Epidermal melanocyte (primary cell): ENCODE data around the gene PMFBP1.
A peak's percentile ranks its signal among the peaks of the same experiment; 100 is the strongest.

Source experiments
- DNase-seq: peaks from one replicate; pipeline ENCODE4 v3.0.0; 2011; ENCODE audit warnings: low spot score; ENCODE audit not compliant: insufficient read length

The PMFBP1 gene

GRCh38 chr16:72172105-72173034 lies at the start of gene PMFBP1:
PMFBP1 (minus strand) TSS chr16:72172155; CDS start chr16:72171208, 947 bp downstream.
- no peak for DNase-seq

- DNase-seq, result no peak
Observed at GRCh38 chr16:72221630-72222024, 49.7 kb upstream of the PMFBP1 start.

GRCh38 chr16:72220875-72221629 lies 49.1 kb upstream of the PMFBP1 start:
- DNase-seq, result no peak

- DNase-seq, result no peak
Observed at GRCh38 chr16:72219282-72219681, 47.3 kb upstream of the PMFBP1 start.

GRCh38 chr16:72216767-72217166 lies 44.8 kb upstream of the PMFBP1 start:
- DNase-seq, result no peak

- no peak for DNase-seq
Observed at GRCh38 chr16:72214821-72215220, 42.9 kb upstream of the PMFBP1 start.

GRCh38 chr16:72211110-72211509 lies 39.2 kb upstream of the PMFBP1 start:
- DNase-seq, result no peak

GRCh38 chr16:72210555-72210954 lies 38.6 kb upstream of the PMFBP1 start:
- DNase-seq, result no peak

GRCh38 chr16:72210072-72210471 lies 38.1 kb upstream of the PMFBP1 start:
- no peak for DNase-seq

GRCh38 chr16:72206299-72206698 lies 34.3 kb upstream of the PMFBP1 start:
- DNase-seq, result no peak

- DNase-seq, result no peak
Observed at GRCh38 chr16:72203401-72203800, 31.4 kb upstream of the PMFBP1 start.

GRCh38 chr16:72202014-72202413 lies 30.1 kb upstream of the PMFBP1 start:
- DNase-seq, result no peak

- DNase-seq, result no peak
Observed at GRCh38 chr16:72201387-72201786, 29.4 kb upstream of the PMFBP1 start.

GRCh38 chr16:72199761-72200337 lies 27.9 kb upstream of the PMFBP1 start:
- DNase-seq, result no peak

- no peak for DNase-seq
Observed at GRCh38 chr16:72198771-72199201, 26.8 kb upstream of the PMFBP1 start.

- peak; percentile 50 for DNase-seq
Observed at GRCh38 chr16:72198021-72198711, 26.2 kb upstream of the PMFBP1 start.

GRCh38 chr16:72197545-72197944 lies 25.6 kb upstream of the PMFBP1 start:
- no peak for DNase-seq

GRCh38 chr16:72195609-72196008 lies 23.7 kb upstream of the PMFBP1 start:
- DNase-seq, result no peak

- no peak for DNase-seq
Observed at GRCh38 chr16:72191551-72191950, 19.6 kb upstream of the PMFBP1 start.

GRCh38 chr16:72189865-72190371 lies 18.0 kb upstream of the PMFBP1 start:
- DNase-seq, result no peak

GRCh38 chr16:72188541-72188940 lies 16.6 kb upstream of the PMFBP1 start:
- no peak for DNase-seq
